Mesenteric fat pad (tissue), 1 donor: ENCODE measurements around the gene ENTPD6. TPM values are rescaled to one million over a fixed set of nuclear protein-coding genes. Genes with fewer than 3 reads are reported as not detected.
A peak's percentile ranks its signal among the peaks of the same experiment; 100 is the strongest.

Experiments used
- DNase-seq: peaks from one replicate; pipeline ENCODE4 v3.0.0-alpha.2; 2020; ENCODE audit warnings: low spot score
- total RNA-seq: library from RNA; stranded (reverse); fragmentation: NEBNext Ultra II Directional; extraction: Animal tissue kit (Norgen Biotek cat#: 25700); gene quantifications from one replicate; pipeline ENCODE4 v1.2.1, GENCODE V29; 2021
- donor health status: DM: yes; HTN: yes; CAD: no.

Gene ENTPD6
- total RNA-seq, 1 donor from 2014 or later, result 54.3 TPM

DNA sequence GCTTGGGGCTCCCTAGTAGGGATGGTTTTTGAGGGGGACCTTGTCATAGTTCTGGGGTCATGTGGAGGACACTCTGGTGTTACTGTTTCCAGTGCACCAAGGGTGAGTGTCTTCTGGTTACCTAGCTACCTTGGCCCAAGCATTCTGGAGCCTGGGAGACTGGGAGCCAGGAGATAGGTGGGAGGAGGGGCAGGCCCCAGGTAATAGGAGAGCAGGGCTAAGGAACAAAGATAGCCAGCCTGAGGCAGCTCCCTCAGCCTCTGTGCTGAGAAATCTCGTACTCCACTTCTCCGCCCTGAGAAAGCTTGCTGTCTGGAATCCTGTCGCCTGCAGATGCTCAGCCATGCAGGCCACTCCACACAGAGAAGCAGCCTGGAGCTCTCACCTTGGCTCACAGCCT is 8.3 kb upstream of the ENTPD6 start:
- DNase-seq, result no peak

DNA sequence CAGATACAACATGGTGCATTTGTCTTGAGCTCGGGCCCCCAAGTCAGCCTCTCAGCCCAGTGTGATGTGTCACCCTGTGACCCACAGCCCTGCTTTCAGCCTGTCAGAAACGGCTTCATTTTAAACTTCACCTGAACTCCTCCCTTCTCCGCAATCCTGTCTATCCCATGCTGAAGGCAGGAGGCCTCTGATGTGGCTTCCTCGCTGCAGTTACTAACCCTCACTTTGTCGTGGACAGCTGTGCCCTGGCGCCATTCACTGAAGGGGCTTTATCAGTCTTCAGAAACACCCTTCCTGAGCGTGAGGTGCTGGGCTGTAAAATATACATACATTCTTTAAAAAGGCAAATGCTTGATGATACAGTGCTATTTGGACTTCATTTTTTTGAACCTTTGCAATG is 7.9 kb upstream of the ENTPD6 start:
- DNase-seq, result no peak

DNA sequence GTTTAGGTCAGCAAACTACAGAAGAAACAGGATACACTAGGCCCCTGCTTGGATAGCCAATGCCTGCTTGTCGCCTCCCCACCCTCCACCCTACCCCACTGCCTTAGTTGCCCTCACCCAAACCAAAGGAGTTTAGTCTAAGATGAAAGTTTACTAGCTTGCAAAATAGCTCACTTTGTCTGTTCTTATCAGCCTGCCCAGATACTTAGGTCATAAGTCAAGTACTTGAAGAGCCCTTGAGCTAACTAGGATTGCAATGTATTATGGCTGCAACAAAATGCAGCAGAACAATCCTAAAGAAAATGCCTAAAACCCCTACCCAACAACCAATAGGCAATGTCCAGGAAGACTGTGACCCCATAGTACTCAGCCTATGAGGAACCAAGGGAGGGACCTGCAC is 7.3 kb upstream of the ENTPD6 start:
- DNase-seq, result no peak

DNA sequence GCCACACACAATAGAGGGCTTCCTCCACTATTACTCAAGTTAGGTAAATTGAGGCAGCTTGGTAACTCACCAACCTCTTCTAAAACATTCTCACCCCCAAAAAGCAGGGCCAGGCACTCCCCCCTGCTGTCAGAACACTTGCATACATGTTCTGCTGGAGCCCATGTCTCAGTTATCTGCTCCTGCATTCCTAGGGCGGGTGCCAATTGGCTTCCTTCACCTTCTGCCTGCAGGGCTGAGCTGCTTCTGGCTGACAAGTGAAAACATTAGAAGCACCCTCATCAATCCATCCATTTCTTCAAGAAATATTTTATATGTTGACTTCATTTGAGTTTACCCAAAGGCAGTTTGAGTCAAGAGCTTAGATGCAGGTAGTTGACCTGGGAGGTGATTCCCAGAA is 4.5 kb upstream of the ENTPD6 start:
- no peak for DNase-seq

DNA sequence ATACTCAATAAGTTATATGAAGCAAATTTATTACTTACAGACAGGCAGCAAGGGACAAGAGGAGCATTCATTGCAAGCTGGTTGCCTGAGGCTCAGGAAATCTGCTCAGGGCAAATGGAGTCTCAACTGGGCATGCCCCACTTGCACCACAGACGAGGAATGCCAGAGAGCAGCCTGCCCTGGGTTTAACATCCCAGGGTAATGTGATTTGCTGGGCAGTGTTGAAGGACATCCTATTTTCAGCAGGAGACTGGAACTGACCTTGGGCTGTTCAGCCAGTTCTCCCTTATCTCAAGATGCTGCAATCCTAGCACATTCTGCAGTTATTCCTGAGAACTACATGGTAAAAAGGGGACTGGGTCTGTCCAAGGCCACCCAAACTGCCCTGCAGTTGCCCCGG is 3.8 kb upstream of the ENTPD6 start:
- no peak for DNase-seq

DNA sequence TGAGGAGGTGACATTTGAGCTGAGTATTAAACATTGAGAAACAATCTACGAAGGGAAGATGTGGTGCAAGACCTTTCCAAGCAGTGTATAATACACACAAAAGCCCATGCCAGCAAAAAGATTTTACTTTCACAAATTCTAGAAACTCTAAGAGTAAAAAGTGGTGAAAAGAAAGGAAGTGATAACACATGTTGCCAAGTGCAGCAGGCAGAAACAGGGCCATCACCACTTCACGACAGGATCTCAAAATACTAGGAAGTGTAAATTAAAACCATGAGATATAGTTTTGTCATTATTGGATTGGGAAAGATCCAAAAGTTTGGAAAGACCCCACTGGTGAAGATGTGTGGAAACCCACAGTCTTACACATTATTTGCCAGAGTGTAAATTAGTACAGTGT is 1.7 kb upstream of the ENTPD6 start:
- DNase-seq, result no peak

DNA sequence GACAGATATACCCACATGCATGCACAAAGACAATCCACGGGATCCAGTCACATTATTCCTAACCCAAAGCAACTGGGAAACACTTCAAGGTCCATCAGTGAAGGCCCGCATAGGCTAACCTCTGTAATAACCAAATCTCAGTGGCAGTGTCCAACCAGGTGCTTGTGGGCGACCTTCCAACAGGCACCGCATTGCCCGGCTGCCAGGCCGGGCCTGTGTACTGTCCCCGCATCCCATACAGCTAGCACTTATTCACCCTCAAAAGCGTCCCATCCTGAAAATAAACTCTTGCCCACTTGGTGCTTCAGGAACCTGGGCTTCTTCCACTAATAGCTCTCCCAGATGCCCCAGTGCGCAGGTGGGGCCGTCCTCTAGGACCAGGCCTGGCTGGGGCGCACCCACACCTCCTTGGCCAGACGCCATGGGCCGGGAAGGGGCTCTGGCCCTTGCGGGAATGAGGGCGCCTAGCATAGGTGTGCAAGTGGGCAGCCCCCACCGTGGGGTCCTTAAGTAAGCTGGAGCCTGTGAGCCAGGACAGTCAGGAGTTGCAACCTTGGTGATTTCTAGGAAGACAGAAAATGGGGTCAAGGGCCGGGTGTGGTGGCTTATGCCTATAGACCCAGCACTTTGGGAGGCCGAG is 1.1 kb upstream of the ENTPD6 start:
- no peak for DNase-seq

DNA sequence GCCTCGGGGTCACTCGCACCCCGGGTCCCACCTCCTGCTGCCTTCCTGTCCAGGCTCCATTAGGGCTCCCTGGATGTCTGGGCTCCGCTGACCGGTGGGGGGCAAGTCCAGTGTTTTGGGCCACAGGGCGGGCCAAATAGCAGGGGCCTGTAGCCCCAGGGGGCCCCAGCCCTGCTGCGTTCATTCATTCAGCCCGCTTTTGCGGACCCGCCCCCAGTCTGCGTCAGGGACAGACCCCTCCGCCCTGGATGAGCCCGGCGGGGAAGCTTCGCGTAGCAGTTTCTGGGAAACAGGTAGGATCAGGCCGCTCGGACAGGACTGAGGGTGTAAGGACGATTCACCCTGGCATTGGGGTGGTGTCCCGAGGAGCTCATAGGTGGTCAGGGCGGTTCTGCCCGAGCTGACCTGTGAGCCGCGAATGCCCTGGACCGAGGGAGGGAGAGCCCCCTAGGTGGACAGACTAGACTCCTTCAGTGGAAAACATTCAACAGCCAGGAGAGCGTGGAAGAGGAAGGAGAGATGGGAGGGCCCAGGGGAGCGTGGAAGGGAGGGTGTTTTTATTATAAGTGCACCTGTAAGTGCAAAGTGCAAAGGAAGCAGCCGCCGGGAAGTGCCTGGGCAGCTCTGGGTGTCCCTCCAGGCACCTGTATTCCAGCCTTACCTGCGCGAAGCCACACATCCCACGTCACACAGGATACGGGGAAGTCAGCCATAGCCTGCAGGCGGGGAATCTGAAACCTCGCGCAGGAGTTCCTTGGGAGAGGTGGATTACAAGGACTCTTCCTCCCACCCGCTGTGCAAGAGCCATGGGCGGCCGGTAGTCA is 662 bp downstream of the ENTPD6 start:
- DNase-seq, result no peak

DNA sequence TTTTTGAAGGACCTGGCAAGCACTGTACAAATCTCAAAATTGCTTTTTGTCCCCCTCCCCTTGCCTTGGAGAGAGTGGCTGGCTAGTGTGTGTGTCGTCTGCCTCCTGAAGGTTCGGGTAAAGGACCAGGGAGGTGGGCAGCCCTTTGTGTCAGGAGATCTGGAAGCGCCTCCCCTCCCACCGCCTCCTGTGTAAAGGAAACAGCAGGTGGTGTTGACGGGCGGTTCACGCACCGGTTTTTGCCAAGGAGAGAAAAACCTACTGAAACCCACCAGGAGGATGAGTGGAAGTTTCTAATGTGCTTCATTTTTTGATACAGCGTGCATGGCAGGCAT is 1.2 kb downstream of the ENTPD6 start:
- DNase-seq, result no peak

DNA sequence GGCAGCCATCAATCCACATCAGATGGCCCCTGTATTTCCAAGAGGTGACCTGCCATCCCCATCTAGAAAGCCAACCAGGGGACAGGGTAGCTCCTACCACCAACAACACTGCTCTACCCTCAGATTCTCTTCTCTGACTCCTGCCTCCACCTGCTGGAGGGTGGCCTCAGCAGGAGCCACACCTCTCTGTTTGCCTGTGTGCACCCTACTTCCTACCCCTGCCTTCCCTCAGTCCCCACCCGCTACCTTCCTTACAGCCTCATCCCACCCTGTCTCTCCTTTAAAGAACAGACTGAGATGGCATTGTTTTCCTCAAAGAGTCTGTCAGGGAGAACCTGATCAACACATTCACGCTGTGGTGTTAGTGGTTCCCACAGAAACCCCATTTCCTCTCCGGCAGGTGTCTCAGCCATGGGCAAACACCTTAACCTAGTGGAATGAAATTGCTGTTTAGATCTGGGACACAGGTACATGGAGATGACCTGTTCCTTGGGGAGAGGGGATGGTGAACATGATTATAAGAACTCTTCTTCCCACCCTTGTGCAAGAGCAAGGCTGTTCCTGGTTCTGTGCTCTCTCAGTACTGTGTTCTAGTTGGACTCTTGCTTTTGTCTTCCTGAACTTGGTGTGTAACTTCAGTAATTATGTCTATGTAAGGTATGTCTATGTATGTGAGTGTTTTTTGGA is 1.8 kb downstream of the ENTPD6 start:
- DNase-seq, result no peak

DNA sequence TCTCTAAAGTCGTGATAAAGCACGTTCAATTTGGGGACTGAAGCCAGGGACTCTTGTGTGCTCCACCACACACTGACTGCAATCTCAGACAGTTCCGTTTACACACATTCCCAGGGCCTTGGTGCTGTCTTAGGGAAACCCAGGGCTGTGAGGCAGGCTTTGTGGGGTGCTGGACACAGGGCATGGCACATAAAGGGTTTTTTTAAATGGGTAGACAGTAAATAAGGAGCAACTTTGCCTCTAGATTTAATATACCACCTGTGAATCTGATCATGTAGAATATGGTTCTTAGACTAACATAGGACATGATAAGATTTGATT is 2.3 kb downstream of the ENTPD6 start:
- DNase-seq, result no peak

DNA sequence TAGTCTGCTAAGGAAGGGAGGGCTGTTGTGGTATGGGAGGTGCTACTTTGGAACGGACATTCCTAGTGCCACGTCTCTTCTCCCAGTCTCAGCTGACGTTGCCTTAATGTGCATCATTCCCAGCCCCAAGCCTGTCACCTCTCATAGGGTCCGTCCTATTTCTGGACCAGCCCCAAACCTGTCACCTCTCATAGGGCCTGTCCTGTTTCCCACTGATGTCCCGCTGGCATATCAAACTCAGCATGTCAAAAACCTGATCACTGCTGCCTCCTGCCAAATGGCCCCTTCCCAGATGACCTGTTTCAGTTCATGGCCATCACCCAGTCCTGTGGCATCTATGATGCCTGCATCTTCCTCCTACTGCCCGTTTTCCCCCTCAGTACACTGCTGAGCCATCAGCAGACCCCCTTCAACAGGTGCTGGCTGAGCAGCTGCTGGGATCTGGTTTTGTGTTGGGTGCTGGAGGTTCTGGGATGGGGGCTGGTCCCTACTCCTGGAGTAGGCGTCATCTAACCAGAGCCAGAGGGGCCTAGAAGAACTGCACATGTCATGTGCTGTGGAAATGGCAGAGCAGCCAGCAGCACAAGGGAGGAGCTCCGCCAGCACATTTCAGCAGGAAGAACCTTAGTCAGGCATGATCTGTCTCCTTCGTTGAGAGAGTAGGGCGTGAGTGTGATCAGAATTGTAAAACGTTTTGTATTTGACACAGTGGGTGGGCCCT is 3.3 kb downstream of the ENTPD6 start:
- no peak for DNase-seq

DNA sequence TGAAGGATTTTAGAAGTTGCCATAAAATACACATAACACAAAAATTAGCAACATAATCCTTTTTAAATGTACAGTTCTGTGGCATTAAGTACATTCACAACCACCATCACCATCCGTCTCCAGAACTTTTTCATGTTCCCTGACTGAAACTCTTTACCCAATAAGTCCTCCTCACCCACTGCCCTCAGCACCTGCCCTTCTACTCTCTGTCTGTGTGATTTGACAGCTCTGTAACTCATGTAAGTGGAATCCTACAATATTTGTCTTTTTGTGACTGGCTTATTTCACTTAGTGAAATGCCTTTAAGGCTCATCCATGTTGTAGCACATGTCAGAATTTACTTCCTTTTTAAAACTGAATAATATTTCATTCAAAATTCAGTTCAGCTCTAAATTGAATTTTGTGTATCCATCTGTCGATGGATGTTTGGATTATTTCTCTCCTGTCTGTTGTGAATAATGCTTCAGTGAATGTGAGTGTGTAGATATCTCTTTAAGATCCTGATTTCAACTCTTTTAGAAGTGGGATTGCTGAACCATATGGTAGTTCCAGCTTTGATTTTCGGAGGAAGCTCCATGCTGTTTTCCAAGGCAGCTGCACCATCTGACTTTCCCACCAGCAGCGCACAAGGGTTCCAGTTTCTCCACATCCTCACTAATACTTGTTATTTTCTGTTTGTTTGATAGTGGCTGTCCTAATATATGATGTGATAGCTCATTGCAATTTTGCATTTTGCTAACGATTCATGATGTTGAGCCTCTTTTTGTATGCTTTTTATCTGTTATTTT is 4.2 kb downstream of the ENTPD6 start:
- no peak for DNase-seq

DNA sequence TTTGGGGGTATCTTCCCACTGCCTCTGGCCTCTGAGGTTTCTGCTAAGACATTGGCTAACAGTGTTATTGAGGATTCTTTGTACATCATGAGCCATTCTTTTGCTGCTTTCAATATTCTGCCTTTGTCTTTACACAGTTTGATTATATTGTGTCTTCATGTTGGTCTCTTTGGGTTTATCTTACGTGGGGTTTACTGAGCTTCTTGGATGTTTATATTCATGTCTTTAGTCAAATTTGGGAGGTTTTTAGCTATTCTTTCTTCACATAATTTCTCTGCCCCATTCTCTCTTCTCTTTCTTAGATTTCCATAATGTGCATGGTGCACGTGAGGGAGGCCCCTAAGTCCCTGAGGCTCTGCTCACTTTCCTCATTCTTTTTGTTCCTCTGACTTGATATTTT is 7.6 kb downstream of the ENTPD6 start:
- no peak for DNase-seq

DNA sequence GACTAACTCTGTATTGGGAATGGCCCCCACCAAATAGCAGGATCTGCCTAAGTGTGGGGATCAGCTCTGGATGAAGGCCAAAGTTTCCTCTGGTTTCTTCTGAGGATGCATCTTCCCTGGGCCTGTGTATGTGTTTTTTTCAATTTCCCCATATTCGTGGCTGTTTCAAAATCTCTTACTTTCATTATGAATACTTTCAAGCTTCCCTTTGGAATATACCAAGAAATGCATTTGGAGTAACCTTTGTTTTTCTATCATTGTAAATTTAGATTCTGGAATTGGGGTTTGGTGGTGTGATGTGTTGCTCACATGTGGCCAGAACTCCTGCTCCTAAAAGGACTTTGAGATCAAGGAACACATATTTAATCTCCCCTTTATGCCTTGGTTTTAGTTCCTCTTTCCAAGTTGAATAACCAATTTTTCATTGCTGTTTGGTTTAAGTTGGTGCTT is 8.4 kb downstream of the ENTPD6 start:
- DNase-seq, result no peak

DNA sequence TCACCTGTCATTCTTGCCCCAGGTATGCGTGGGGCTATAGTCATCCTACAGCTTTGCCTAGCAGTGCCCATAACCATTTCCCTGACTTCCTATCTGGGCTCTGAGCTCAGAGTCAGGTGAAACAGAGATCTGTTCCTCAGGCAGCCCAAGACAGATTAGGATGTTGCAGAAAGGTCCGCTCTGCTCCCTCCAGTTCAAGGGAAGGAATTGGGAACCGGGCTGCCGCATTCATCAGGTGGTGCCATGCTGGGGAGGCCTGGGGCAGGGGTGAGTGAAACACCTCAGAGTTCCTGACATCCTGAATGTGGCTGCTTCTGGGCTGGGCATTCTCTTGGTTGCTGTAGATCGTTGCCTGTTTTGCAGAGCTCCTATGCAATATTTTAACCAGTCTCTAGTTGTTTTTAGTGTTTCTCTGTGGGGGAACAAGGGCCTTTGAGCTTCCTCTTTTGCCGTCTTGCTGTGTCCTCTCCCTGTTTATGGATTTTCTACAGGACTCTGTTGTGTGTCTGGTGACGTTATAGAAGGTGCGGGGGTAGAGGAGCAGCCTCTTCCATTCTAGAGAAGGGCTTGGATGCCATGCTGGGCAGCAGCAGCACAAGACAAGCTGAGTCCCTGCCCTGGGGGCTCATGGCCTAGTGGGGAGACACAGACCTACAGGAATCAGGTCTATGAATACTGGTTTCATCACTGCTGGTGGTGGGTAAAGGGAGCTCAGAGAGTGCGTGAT is 9.2 kb downstream of the ENTPD6 start:
- DNase-seq, result no peak

DNA sequence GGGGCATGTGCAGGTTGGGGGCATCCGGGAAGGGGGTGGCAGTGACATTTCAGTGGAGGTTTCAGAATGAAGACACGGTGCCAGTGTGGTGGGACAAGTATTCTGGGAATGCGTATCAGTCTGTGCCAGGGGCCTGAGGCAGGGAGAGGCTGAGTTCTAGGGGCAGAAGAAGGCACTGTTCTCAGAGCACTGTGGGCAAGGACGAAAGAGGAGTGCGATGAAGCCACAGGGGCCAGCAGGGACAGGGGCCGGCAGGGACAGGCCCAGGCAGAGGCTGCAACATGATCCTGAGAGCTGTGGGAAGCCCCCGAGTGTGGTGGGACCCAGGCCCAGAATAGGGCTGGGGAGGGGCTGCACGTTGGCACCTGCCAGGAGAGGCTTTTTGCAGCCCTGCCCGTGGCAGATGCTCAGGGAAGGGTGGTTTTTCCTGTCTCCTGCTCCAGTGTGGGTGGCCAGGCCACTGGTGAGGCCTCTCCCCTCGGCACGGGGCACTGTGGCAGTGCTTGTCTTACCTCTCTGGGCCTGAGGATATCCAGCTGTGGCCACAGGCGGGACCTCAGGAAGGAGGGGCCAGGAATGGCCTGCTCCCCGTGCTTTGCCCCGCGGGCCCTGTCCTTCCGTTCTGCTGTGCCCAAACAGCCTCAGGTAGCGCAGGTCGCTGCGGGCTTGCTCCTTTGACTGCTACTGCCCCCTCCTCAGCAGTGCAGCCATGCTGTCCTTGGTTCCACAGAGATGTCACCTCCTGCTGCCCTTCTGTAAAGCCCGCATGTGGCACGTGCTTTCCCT is 10.0 kb downstream of the ENTPD6 start:
- peak; percentile 82 for DNase-seq

DNA sequence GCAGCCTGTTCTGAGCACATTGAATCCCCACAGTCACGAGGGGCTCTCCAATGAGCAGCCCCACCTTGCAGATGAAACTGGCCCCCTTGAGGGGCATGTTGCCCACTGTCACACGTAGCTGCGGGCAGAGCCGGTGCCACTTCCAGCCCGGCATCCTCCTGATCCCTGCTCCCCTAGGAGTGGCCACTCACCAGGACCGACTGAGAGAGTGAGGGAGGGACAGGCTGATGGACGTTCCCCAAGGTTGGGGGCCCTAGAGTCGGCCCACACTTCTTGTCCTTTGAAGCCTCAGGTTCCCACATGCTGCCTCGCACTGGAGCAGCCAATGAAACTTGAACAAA is 10.5 kb downstream of the ENTPD6 start:
- DNase-seq, result peak; percentile 22

DNA sequence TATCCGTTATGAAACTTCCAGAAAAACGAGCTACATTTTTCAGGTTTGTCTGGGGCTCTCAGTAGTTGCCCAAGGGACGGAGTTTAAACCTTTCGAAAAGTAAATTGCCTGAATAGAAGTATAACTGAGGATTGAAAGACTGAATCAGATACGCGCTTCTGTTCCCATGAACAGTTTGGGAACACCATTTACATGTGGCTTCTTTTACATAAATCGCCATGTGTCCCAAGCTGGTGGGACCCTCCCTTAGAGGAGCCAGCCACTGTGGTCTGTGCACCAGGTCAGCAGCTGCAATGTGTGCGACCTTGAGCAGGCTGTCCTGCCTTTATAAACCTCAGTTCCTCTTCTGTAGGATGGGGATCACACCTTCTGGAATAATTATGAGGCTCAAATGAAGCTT is 11.0 kb downstream of the ENTPD6 start:
- peak; percentile 47 for DNase-seq
